Sigmoid colon (tissue), 7 donors: ENCODE data around the gene WDSUB1. TPM values are rescaled to one million over a fixed set of nuclear protein-coding genes. Genes with fewer than 3 reads are reported as not detected.

Source experiments
- DNase-seq: peaks from one replicate; pipeline ENCODE4 v3.0.0-alpha.2; 2019
- H3K27ac ChIP-seq, 4 donors: fragments of 200-600 bp; sonication (generic); one replicate each; pipeline ENCODE4 v1.5.1; 2016 to 2019; ENCODE audit warnings: mild to moderate bottlenecking in 1 of 4
- H3K27me3 ChIP-seq, 3 donors: fragments of 200-600 bp; sonication (generic); one replicate each; pipeline ENCODE4 v1.5.1; 2019; ENCODE audit warnings: mild to moderate bottlenecking in 1 of 3
- H3K36me3 ChIP-seq, 4 donors: fragments of 200-600 bp; sonication (generic); one replicate each; pipeline ENCODE4 v1.5.1; 2016 to 2019
- H3K4me1 ChIP-seq, 4 donors: fragments of 200-600 bp; sonication (generic); one replicate each; pipeline ENCODE4 v1.5.1; 2017 to 2019
- H3K4me3 ChIP-seq, 4 donors: fragments of 200-600 bp; sonication (generic); one replicate each; pipeline ENCODE4 v1.5.1; 2017 to 2019; ENCODE audit warnings: mild to moderate bottlenecking in 2 of 4, moderate library complexity in 1 of 4
- H3K9me3 ChIP-seq, 4 donors: fragments of 200-600 bp in 3 of 4; sonication (generic) in 3 of 4; one replicate each; pipeline versions ENCODE4 v1.5.1 to v1.6.1; 2013 to 2019
- EP300 ChIP-seq, 4 donors: sonication (generic); formaldehyde crosslinking; IDR thresholded peaks; one replicate each; pipeline ENCODE4 v1.6.1; 2017; ENCODE audit warnings: antibody characterized with exemption in 4 of 4
- POLR2A ChIP-seq, 2 donors: fragments of 450-650 bp; IDR thresholded peaks; one replicate each; pipeline ENCODE4 v1.6.1; 2016; ENCODE audit warnings: antibody characterized with exemption in 2 of 2, mild to moderate bottlenecking in 2 of 2, moderate library complexity in 2 of 2
- POLR2AphosphoS5 ChIP-seq, 4 donors: sonication (generic); formaldehyde crosslinking; IDR thresholded peaks; one replicate each; pipeline ENCODE4 v1.6.1; 2017; ENCODE audit warnings: antibody characterized with exemption in 4 of 4
- WGBS, 2 donors: extraction: QIAGEN DNeasy Blood & Tissue Kit; methylation state at CpG; one replicate each; pipeline ENCODE4 v1.1.7; 2013; 5-methylcytosine and 5-hydroxymethylcytosine counted together
- intact Hi-C: fragments of 100-400 bp; cut with DNase I; formaldehyde crosslinking; loops from one replicate; pipeline ENCODE4 v1.15.1; 2023
- polyA plus RNA-seq, 3 donors: library from polyadenylated mRNA; stranded (reverse); fragments of 200-250 nt; gene quantifications; one replicate each; pipeline ENCODE4 v1.2.3, GENCODE V29; 2013
- total RNA-seq, 4 donors: library from RNA; depleted of rRNA; stranded (reverse); fragments of >200 nt; gene quantifications; one replicate each; pipeline ENCODE4 v1.1.0, GENCODE V29; 2016
- TF ChIP-seq, protein P1 (sequence below), 4 experiments: fragments of 450-650 bp in 3 of 4; fragments of 200-600 bp in 1 of 4; IDR thresholded peaks; one replicate each; pipeline ENCODE4 v1.5.1; 2016 to 2019; ENCODE audit warnings: antibody characterized with exemption in 4 of 4, mild to moderate bottlenecking in 3 of 4, moderate library complexity in 2 of 4
- donor health status: healthy with polysubstance abuse.
- donor health status: Bipolar disorder and iron deficiency.
- donor health status: healthy.

The WDSUB1 gene
- total and polyA plus RNA-seq, 7 donors = 5.6 to 23.0 (median 8.9) TPM

DNA sequence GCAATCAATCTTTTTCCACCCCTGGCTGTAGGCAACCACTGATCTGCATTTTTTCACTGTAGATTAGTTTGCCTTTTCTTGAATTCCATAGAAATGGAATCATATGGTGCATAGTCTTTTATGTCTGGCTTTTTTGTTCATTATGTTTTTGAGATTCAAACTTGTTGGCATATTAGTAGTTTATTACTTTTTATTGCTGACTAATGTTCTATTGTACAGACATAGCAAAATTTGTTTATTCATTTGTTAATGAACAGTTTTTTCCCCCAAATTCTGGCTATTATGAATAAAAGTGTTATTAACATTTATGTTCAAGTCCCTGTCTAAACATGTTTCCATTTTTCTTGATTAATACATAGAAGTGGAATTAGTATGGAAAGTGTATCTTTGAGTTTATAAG is 21.4 kb upstream of the WDSUB1 start:
- H3K4me1 ChIP-seq = no peaks in the 10 kb centered on the region
- H3K9me3 ChIP-seq = no peaks in the 10 kb centered on the region
- no peak overlapping the region for H3K4me3 ChIP-seq
- no peak for DNase-seq
- intact Hi-C loops = no loop called here
- no peaks in the 10 kb centered on the region for H3K27me3 ChIP-seq
- no peak for TF ChIP-seq EP300 (IDR thresholded peaks at IDR 0.05)
- no peak for TF ChIP-seq POLR2AphosphoS5 (IDR thresholded peaks at IDR 0.05)
- H3K27ac ChIP-seq = no peak overlapping the region
- H3K36me3 ChIP-seq = no peaks in the 10 kb centered on the region

DNA sequence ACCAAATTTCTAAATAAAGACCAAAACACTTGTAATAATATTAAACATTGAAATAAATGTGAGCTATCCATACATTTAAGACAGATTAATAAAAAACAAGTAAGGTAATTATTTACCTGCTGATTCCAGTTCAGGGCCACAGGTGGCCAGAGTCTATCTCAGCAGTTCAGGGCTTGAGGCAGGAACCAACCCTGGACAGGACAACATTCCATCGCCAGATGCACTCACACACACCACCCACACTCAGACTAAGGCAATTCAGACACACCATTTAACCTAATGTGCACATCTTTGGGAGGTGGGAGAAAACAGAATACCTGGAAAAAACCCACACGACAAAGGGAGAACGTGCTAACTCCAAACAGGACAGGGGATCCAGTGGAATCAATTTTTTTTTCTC is 14.1 kb upstream of the WDSUB1 start:
- TF ChIP-seq, protein P1, sequence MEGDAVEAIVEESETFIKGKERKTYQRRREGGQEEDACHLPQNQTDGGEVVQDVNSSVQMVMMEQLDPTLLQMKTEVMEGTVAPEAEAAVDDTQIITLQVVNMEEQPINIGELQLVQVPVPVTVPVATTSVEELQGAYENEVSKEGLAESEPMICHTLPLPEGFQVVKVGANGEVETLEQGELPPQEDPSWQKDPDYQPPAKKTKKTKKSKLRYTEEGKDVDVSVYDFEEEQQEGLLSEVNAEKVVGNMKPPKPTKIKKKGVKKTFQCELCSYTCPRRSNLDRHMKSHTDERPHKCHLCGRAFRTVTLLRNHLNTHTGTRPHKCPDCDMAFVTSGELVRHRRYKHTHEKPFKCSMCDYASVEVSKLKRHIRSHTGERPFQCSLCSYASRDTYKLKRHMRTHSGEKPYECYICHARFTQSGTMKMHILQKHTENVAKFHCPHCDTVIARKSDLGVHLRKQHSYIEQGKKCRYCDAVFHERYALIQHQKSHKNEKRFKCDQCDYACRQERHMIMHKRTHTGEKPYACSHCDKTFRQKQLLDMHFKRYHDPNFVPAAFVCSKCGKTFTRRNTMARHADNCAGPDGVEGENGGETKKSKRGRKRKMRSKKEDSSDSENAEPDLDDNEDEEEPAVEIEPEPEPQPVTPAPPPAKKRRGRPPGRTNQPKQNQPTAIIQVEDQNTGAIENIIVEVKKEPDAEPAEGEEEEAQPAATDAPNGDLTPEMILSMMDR (IDR thresholded peaks at IDR 0.05) = no peak
- TF ChIP-seq POLR2A (IDR thresholded peaks at IDR 0.05) (no peak), EP300 (IDR thresholded peaks at IDR 0.05) (no peak), POLR2AphosphoS5 (IDR thresholded peaks at IDR 0.05) (no peak)
- intact Hi-C loops = no loop called here
- no peak for DNase-seq

DNA sequence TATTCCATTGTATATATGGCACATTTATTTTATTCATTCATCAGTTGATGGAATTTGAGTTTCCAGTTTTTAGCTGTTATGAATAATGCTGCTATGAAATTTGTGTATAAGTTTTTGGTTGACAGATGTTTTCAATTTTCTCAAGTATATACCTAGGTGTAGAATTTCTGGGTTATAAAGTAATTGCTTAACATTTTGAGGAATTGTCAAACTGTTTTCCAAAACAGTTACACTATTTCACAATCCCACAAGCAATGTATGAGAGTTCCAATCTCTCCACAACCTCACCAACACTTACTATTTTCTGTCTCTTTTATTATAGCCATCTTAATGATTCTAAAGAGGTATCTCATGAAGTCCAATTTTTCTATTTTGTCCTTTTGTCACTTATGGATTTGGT is 12.5 kb upstream of the WDSUB1 start:
- TF ChIP-seq EP300 (IDR thresholded peaks at IDR 0.05) (no peak), POLR2A (IDR thresholded peaks at IDR 0.05) (no peak), POLR2AphosphoS5 (IDR thresholded peaks at IDR 0.05) (no peak)
- TF ChIP-seq, protein P1 (IDR thresholded peaks at IDR 0.05) = no peak
- Histone ChIP-seq H3K4me1 (no peaks in the 10 kb centered on the region), H3K4me3 (no peak overlapping the region), H3K9me3 (no peaks in the 10 kb centered on the region), H3K27ac (no peak overlapping the region), H3K27me3 (no peaks in the 10 kb centered on the region), H3K36me3 (no peaks in the 10 kb centered on the region)
- intact Hi-C loops = no loop called here
- DNase-seq = no peak

More for the DNA sequence above, 14.1 kb upstream of the WDSUB1 start:
- H3K27ac ChIP-seq = no peak overlapping the region
- H3K27me3 ChIP-seq = no peaks in the 10 kb centered on the region
- no peak overlapping the region for H3K4me3 ChIP-seq
- no peaks in the 10 kb centered on the region for H3K9me3 ChIP-seq
- WGBS, 2 donors = 84 to 90% methylated on average over 3 of the region's 3 CpGs
- no peaks in the 10 kb centered on the region for H3K4me1 ChIP-seq
- H3K36me3 ChIP-seq = no peaks in the 10 kb centered on the region

DNA sequence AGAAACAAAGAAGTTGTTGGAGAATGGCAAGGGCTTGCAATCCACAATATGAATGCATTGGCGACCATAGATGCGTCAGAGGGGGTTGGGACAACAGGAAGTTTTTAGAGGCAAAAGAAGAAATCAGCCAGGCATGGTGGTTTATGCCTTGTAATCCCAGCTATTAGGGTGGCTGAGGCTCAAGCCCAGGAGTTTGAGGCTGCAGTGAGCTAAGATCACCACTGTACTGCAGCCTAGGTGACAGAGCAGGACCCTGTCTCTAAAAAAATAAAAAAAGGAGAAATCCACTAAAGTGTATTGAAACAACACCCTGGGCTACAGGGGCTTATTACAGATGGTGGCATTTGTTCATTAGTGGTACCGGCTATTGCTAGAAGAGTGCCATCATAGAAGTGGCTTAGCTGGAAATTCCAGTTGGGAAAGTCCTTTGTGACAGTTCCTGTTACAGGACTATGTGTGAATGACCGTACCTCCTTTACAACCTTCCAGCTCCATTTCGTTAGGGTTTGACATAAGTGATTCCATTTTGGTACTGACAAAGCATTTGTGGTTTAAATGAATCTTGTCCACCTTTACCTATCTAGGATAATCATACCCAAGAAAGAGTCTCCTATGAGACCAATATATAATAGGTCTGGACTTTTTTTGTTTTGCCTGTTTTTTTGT is 10.7 kb upstream of the WDSUB1 start:
- H3K27me3 ChIP-seq = no peaks in the 10 kb centered on the region
- DNase-seq = no peak
- TF ChIP-seq POLR2AphosphoS5 (IDR thresholded peaks at IDR 0.05) (no peak), EP300 (IDR thresholded peaks at IDR 0.05) (no peak), POLR2A (IDR thresholded peaks at IDR 0.05) (no peak)
- TF ChIP-seq, protein P1 (IDR thresholded peaks at IDR 0.05) = no peak
- H3K36me3 ChIP-seq = no peaks in the 10 kb centered on the region
- intact Hi-C loops = no loop called here
- no peak overlapping the region for H3K27ac ChIP-seq
- 61 to 86% methylated on average over 5 of the region's 5 CpGs for WGBS, 2 donors
- H3K4me1 ChIP-seq = no peaks in the 10 kb centered on the region
- no peak overlapping the region for H3K4me3 ChIP-seq
- H3K9me3 ChIP-seq = no peaks in the 10 kb centered on the region

DNA sequence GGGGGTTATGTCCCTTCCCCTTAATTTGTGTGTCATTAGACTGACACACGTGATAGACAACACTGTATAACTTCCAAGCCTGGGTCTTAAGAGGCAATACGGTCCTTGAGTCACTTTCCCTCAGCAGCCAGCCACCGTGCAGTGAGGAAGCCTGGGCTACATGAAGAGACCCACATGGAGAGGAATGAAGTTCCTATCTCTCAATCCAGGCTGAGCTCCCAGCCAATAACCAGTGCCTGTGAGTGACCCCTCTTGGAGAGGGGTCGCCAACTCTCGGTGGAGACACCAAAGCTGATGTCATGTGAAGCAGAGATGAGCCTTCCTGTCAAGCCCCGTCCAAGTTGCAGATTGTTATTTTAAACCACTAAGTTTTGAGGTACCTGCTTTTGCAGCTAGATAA is 5.7 kb upstream of the WDSUB1 start:
- TF ChIP-seq POLR2A (IDR thresholded peaks at IDR 0.05) (no peak), POLR2AphosphoS5 (IDR thresholded peaks at IDR 0.05) (no peak)
- DNase-seq = no peak
- no peaks in the 10 kb centered on the region for H3K36me3 ChIP-seq
- intact Hi-C loops = no loop called here
- no peak overlapping the region for H3K27ac ChIP-seq
- H3K27me3 ChIP-seq = no peaks in the 10 kb centered on the region
- no peak overlapping the region for H3K4me3 ChIP-seq
- no peaks in the 10 kb centered on the region for H3K9me3 ChIP-seq
- 59 to 78% methylated on average over 6 of the region's 6 CpGs for WGBS, 2 donors
- peaks cover 0 to 13% (median 4%) of the 10 kb centered on the region in 4 donors for H3K4me1 ChIP-seq
